SK-N-SH (cell line): Measurements from ENCODE around the gene NUAK1.

Experiments used
- CTCF ChIP-seq: fragments of 200-600 bp; sonication (generic); IDR thresholded peaks from 2 replicates; pipeline ENCODE4 v1.6.1; 2017; ENCODE audit warnings: antibody characterized with exemption, mild to moderate bottlenecking, moderate library complexity
- EP300 ChIP-seq, 2 experiments: IDR thresholded peaks; 2 replicates each; pipeline versions ENCODE4 v1.4.0 to v1.6.1; 2012; ENCODE audit warnings: borderline replicate concordance in 1 of 2, low read depth in 1 of 2, low read length in 1 of 2
- MAX ChIP-seq: IDR thresholded peaks from 2 replicates; pipeline ENCODE4 v1.4.0; 2012; ENCODE audit warnings: low read depth
- POLR2AphosphoS5 ChIP-seq: IDR thresholded peaks from 2 replicates; pipeline ENCODE4 v1.6.1; 2012; ENCODE audit warnings: low read depth, low read length

DNA sequence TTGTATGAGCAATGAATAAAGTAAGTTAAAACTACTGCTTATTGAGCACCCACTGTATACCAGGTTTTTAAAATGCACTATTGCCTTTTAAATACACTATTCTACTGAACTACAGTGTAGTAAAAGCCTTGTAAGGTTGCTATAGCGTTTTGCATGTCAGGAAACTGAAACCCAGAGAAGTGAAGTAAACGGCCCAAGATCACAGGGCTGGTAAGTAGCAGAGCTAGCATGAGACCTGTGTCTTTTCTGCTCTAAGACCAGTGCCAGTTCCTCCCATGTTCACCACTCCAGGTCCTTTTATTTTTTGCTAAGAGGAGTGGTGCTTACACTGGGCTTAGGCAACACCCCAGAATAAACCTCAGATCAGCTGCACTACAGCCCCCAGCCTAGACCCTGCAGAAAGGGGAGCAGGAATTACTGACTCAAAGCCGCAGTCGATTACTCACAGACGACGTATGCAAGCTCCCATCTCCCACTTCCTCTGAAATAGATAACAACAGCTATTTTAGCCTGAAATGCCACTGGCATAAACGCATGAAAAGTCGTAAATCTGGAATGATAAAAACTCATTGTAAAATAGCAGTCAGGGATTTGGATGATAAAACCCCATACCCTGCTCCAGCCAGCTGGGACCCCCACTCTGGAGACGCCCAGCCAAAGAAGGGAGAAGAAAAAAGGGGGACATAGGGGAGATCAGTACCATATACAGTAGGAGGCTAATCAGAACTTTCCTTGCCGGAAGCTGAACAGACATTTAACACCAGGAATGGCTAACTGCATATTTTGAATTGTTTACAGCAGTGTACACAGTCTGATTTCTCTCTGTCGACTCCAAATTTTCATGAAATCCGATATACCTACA, 108.3 kb downstream of the NUAK1 start:
- TF ChIP-seq CTCF (no peak), POLR2AphosphoS5 (peak; percentile 39), MAX (peak; percentile 47; the same call in 1 of the 2 replicates), EP300 (IDR thresholded peaks at IDR 0.05; ENCODE audit: borderline replicate concordance in 1 of 2, low read depth in 1 of 2, low read length in 1 of 2) (peak; percentile 11 to 98; a peak in 2 of 4 replicates)
